DOHH2 (cell line): ENCODE measurements around the gene ATP5MC2.

Source experiments
- CTCF ChIP-seq: fragments of 200-600 bp; sonication (generic); IDR thresholded peaks from one replicate; pipeline ENCODE4 v1.5.1; 2014; ENCODE audit warnings: antibody characterized with exemption, mild to moderate bottlenecking, low read depth, low read length; ENCODE audit not compliant: poor library complexity, severe bottlenecking
- EZH2phosphoT487 ChIP-seq: fragments of 200-600 bp; sonication (generic); IDR thresholded peaks from 2 replicates; pipeline ENCODE4 v1.6.1; 2017; ENCODE audit warnings: borderline replicate concordance, mild to moderate bottlenecking, antibody characterized with exemption, low read length, moderate library complexity, mixed read lengths

DNA sequence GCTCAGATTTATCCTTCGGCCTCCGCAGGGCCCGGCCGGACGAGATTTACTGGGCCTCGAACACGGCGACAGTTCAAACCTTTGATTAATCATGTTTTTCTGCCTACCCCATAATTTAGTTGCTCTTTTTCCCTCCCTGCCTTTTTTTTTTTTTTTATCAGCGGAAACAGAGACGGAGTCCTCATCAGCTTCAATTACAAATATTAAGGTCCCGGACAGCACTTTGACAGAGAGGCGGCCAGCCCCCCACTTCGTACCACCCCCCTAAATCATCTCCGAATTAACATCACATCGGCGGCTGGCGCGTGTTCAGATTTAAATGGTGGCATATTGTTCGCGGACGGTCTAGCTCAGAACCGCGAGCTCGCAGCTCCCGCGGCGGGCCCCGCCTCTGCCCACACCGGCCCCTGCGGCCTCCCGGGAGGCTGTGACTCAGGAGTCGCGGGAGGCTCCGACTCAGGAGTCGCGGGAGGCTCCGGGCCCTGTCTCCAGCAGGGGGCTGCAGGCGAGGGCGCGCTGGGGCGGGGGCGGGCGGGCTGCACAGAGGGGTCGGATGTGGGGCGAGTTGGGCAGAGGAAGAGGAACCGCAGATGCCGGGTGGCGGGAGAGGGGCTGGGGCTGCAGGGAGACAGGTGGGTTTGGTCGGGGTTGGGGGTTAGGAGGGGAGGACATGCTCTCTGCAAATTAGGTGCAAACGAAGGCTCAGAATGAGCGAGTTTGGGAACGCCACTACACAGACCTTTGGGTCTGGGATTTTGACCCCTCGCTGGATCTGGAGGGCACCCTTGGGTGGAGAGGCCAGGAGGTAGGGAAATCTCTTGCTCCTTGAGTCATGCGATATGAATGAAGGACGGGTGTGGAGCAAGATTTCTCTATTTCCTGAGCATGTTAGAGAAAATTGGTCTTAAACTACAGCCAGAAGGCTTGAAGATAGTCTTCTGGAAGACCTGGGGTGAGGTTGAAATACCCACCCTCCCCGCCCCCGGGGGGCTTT lies 19.6 kb upstream of the ATP5MC2 start:
- TF ChIP-seq EZH2phosphoT487 (peak; percentile 95), CTCF (peak; percentile 11)
